ENCODE data around the gene STK10.

- TF ChIP-seq CTCF (IDR thresholded peaks at IDR 0.05; ENCODE audit: control extremely low read depth in 1 of 3, insufficient read depth in 1 of 3, low read depth in 1 of 3, low read length in 3 of 3) (no peak), GTF2F1 (IDR thresholded peaks at IDR 0.05; ENCODE audit: borderline replicate concordance, low read depth, low read length) (no peak), POLR2A (IDR thresholded peaks at IDR 0.05; ENCODE audit: control extremely low read depth in 1 of 2, low read depth in 2 of 2, low read length in 2 of 2) (no peak), POLR2AphosphoS5 (IDR thresholded peaks at IDR 0.05; ENCODE audit: low read depth, low read length) (no peak), EP300 (IDR thresholded peaks at IDR 0.05; ENCODE audit: borderline replicate concordance in 1 of 2, low read depth in 2 of 2, low read length in 2 of 2) (no peak), SRF (IDR thresholded peaks at IDR 0.05; ENCODE audit: low read depth, low read length) (no peak), ATF3 (IDR thresholded peaks at IDR 0.05; ENCODE audit: insufficient read depth, low read depth, low read length) (no peak), SP1 (IDR thresholded peaks at IDR 0.05; ENCODE audit: low read depth, low read length) (no peak), SIN3A (conservative IDR thresholded peaks at IDR 0.05 in 1 of 2, IDR thresholded peaks at IDR 0.05 in 1 of 2; ENCODE audit: low read depth in 1 of 2, low read length in 2 of 2) (no peak), YY1 (IDR thresholded peaks at IDR 0.05; ENCODE audit: low read depth, low read length) (no peak), HDAC2 (IDR thresholded peaks at IDR 0.05; ENCODE audit: borderline replicate concordance in 1 of 2, low read depth in 2 of 2, low read length in 2 of 2) (no peak)
These were observed 98.5 kb downstream of the STK10 start for GRCh38 chr5:172089298-172090117.

Data from H1 (cell line).